Ectodermal cell (in vitro differentiated cells): ENCODE measurements around the gene PNMA8C.

Experiments
- H3K27ac ChIP-seq: 2 replicates; pipeline ENCODE4 v1.7.0; 2013; ENCODE audit warnings: mild to moderate bottlenecking, low read depth, low read length; ENCODE audit not compliant: insufficient read depth, poor library complexity, severe bottlenecking
- H3K27me3 ChIP-seq: 2 replicates; pipeline ENCODE4 v1.7.0; 2013; ENCODE audit warnings: mild to moderate bottlenecking, low read length; ENCODE audit not compliant: insufficient read depth, control insufficient read depth, poor library complexity, severe bottlenecking
- H3K36me3 ChIP-seq: one replicate; pipeline ENCODE4 v1.7.0; 2013; ENCODE audit warnings: low read length; ENCODE audit not compliant: control insufficient read depth, insufficient read depth
- H3K4me1 ChIP-seq: one replicate; pipeline ENCODE4 v1.7.0; 2013; ENCODE audit warnings: low read length; ENCODE audit not compliant: control insufficient read depth, insufficient read depth
- H3K4me3 ChIP-seq: 2 replicates; pipeline ENCODE4 v1.7.0; 2013; ENCODE audit warnings: low read depth, low read length, control low read depth; ENCODE audit not compliant: insufficient read depth
- H3K9me3 ChIP-seq: 2 replicates; pipeline ENCODE4 v1.7.0; 2013; ENCODE audit warnings: mild to moderate bottlenecking, low read length, moderate library complexity; ENCODE audit not compliant: control insufficient read depth
- WGBS, 2 experiments: methylation state at CpG; one replicate each; pipeline ENCODE4 v1.1.7; 2013; ENCODE audit warnings: missing lambda C conversion rate in 2 of 2; 5-methylcytosine and 5-hydroxymethylcytosine counted together

The PNMA8C gene

DNA sequence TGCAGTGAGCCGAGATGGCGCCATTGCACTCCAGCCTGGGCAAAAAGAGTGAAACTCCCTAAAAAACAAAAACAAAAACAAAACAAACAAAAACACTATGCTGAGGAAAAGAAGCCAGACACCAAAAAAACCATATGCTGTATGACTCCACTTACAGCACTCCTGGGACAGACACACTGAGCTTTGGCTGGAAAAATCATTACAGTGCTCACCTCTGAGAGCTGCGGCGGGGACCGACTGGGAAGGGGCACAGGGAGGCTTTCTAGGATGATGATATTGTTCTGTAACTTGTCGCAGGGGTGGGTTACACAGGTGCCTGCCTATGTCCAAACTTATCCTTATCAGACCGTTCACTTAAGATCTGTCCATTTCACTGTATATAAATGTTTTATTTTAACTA, 34.8 kb upstream of the PNMA8C start:
- no peak overlapping the region for H3K4me3 ChIP-seq
- no peaks in the 10 kb centered on the region for H3K9me3 ChIP-seq
- H3K4me1 ChIP-seq = no peaks in the 10 kb centered on the region
- H3K27me3 ChIP-seq = no peaks in the 10 kb centered on the region
- peaks cover 5% of the 10 kb centered on the region for H3K36me3 ChIP-seq
- no peak overlapping the region for H3K27ac ChIP-seq
- 94 to 95% methylated on average over 5 to 6 of the region's 7 CpGs for WGBS, 2 experiments

DNA sequence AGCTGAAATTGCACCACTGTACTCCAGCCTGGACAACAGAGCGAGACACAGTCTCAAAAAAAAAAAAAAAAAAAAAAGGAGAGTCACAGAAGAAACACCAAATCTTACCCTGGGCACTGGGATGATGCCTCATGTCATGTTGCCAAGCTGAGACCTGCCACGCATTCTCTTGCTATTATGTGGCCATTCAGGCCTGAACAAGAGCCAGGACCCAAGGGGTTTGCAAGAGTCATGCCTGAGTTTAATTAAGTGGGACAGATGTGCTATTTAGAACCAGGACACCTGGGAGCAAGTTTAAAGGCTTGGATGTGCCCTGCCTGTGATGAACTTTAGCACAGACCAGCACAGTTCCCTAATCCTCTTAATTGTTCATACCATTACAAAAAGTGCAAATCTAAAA, 32.8 kb upstream of the PNMA8C start:
- H3K4me3 ChIP-seq = no peak overlapping the region
- no peaks in the 10 kb centered on the region for H3K9me3 ChIP-seq
- H3K27ac ChIP-seq = no peak overlapping the region
- no peaks in the 10 kb centered on the region for H3K27me3 ChIP-seq
- WGBS, 2 experiments = 85 to 97% methylated on average over 2 of the region's 2 CpGs
- no peaks in the 10 kb centered on the region for H3K4me1 ChIP-seq
- H3K36me3 ChIP-seq = no peaks in the 10 kb centered on the region

DNA sequence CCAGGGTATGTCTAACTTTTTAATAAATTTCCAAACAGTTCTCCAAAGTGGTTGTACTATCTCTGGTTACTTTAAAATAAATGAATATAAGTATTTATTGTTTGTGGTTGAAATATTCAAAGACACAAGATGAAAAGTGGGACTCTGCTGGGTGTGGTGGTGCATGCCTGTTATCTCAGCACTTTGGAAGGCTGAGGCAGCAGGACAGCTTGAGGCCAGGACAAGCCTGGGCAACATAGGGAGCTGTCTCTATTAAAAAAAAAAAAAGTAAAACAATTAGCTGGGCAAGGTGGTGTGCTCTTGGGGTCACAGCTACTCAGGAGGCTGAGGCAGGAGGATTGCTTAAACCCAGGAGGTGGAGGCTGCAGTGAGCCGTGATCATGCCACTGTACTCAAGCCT, 32.2 kb upstream of the PNMA8C start:
- Histone ChIP-seq H3K27ac (no peak overlapping the region), H3K4me3 (no peak overlapping the region)
- WGBS, 2 experiments = 96 to 98% methylated on average over 1 of the region's 1 CpG

DNA sequence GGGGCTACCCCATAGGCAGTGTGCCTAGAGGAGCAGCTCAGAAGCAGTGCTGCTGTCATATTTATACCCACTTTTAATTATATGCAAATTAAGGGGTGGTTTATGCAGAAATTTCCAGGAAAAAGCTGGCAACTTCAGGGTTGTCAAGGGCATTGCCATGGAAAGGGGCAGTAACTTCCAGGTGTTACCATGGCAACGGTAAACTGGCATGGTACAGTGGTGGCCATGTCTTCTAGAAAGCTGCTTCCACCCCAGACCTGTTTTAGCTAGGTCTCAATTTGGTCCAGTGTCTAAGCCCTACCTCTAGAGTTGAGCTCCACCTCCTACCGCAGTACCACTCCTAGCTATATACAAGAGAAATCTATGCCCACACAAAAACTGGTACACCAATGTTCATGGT, 31.3 kb upstream of the PNMA8C start:
- Histone ChIP-seq H3K9me3 (no peaks in the 10 kb centered on the region), H3K4me1 (no peaks in the 10 kb centered on the region), H3K27ac (no peak overlapping the region), H3K4me3 (no peak overlapping the region), H3K27me3 (no peaks in the 10 kb centered on the region), H3K36me3 (no peaks in the 10 kb centered on the region)
- 93 to 96% methylated on average over 2 of the region's 2 CpGs for WGBS, 2 experiments

More for the DNA sequence above, 32.2 kb upstream of the PNMA8C start:
- no peaks in the 10 kb centered on the region for H3K4me1 ChIP-seq
- no peaks in the 10 kb centered on the region for H3K27me3 ChIP-seq
- H3K9me3 ChIP-seq = no peaks in the 10 kb centered on the region
- no peaks in the 10 kb centered on the region for H3K36me3 ChIP-seq

GRCh38 chr19:46456930-46457329, 28.2 kb upstream of the PNMA8C start:
- Histone ChIP-seq H3K4me3 (no peak overlapping the region), H3K27ac (no peak overlapping the region), H3K4me1 (no peaks in the 10 kb centered on the region), H3K9me3 (no peaks in the 10 kb centered on the region), H3K27me3 (no peaks in the 10 kb centered on the region), H3K36me3 (no peaks in the 10 kb centered on the region)
- 89 to 95% methylated on average over 5 of the region's 5 CpGs for WGBS, 2 experiments

DNA sequence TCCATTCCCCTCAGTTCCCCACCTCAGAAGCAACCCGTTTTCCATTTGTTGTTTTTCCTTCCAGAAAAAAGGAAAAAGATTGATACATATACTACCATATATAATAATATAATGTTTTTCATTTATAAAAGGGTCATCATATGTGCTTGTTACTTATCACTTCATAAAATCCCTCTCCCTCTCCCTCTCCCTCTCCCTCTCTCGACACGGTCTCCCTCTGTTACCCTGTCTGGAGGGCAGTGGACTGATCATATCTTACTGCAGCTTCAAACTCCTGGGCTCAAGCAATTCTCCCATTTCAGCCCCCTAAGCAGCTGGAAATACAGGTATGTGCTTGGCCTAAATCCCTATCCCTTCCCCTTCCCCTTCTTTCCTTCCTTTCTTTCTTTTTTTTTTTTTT, 25.5 kb upstream of the PNMA8C start:
- Histone ChIP-seq H3K36me3 (no peaks in the 10 kb centered on the region), H3K27me3 (no peaks in the 10 kb centered on the region), H3K9me3 (no peaks in the 10 kb centered on the region), H3K4me3 (no peak overlapping the region), H3K27ac (no peak overlapping the region), H3K4me1 (no peaks in the 10 kb centered on the region)
- WGBS, 2 experiments = 73 to 92% methylated on average over 2 to 3 of the region's 3 CpGs

DNA sequence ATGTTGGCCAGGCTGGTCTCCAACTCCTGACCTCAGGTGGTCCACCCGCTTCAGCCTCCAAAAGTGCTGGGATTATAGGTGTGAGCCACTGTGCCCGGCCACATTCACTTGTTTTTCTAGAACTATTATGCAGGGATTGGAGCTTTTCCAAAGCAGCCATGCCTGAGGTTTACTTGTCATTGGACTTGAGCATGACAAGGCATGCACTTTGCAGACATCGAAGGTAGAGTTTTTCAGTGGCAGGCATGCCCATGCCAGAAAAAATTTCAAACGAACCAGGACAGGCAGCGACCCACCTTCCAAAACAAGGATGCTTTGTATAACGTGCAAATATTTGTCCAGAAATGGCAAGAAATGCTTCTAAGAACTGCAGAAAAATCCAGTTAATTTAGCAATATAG, 24.9 kb upstream of the PNMA8C start:
- 93 to 94% methylated on average over 6 of the region's 6 CpGs for whole genome bisulfite sequencing, 2 experiments
- H3K4me1 ChIP-seq = no peaks in the 10 kb centered on the region

DNA sequence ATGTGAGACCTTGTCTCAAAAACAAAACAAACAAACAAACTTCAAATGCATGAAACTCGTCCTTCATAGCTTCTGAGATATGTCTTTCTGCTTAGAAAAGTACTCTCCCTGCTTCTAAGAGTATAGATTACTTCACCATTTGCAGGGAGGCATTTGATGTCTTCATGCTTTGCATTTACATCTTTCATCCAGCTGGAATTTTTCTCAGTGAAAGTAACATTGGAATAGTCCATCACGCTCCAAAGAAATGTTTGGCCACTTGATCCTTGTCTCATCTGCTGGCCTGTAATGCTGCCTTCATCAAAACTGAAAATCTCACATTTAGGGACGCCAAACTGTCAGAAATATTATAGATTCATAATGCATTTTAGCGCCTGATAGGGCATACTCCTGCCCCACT, 23.4 kb upstream of the PNMA8C start:
- Histone ChIP-seq H3K4me1 (no peaks in the 10 kb centered on the region), H3K27ac (no peak overlapping the region), H3K9me3 (no peaks in the 10 kb centered on the region), H3K4me3 (no peak overlapping the region), H3K36me3 (no peaks in the 10 kb centered on the region), H3K27me3 (no peaks in the 10 kb centered on the region)
- WGBS, 2 experiments = 59 to 63% methylated on average over 4 of the region's 4 CpGs

More for the DNA sequence above, 24.9 kb upstream of the PNMA8C start:
- no peaks in the 10 kb centered on the region for H3K9me3 ChIP-seq
- H3K27ac ChIP-seq = no peak overlapping the region
- no peaks in the 10 kb centered on the region for H3K36me3 ChIP-seq
- H3K4me3 ChIP-seq = no peak overlapping the region
- no peaks in the 10 kb centered on the region for H3K27me3 ChIP-seq

DNA sequence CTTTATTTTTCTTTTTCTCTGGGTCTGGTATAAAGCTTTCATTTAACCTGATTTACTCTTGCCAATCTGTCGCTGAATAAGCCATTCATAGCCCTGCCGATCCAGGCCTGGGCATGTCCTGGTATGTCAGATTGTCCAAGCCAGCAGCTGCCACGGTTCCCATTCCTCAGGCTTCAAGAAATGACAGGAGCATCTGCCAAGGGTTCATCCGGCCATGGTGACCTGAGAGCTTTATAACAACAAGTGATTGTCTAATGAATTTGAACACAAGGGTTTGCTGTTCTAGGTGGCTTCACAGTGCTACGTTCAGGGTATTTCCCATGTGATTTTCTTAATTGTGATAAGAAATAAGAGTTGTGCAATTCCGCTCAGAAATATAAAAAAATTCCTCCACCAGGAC, 22.6 kb upstream of the PNMA8C start:
- Histone ChIP-seq H3K4me1 (no peaks in the 10 kb centered on the region), H3K36me3 (no peaks in the 10 kb centered on the region), H3K27ac (no peak overlapping the region), H3K9me3 (no peaks in the 10 kb centered on the region), H3K4me3 (no peak overlapping the region), H3K27me3 (no peaks in the 10 kb centered on the region)
- 91 to 92% methylated on average over 5 to 6 of the region's 6 CpGs for WGBS, 2 experiments

- Histone ChIP-seq H3K4me1 (no peaks in the 10 kb centered on the region), H3K27me3 (no peaks in the 10 kb centered on the region), H3K27ac (no peak overlapping the region), H3K4me3 (no peak overlapping the region), H3K36me3 (no peaks in the 10 kb centered on the region), H3K9me3 (no peaks in the 10 kb centered on the region)
- WGBS, 2 experiments = 83 to 85% methylated on average over 3 to 5 of the region's 5 CpGs
Observed at GRCh38 chr19:46450737-46451136, 22.0 kb upstream of the PNMA8C start.

DNA sequence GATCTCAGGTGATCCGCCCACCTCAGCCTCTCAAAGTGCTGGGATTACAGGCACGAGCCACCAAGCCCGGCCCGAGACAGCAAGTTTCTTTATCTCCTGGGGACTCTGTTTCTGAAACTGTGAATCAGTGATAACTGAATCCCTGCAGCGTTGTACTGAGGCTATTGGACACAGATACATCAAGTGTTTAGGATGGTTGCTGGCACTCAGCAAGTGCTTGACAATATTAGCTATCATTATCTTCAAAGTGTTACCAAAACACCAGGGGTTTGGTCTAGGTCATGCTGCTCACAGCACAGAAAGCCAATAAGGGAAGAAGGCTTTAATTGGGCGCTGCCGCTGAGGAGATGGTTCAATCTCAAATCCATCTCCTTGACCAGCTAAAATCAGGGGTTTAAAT, 20.5 kb upstream of the PNMA8C start:
- no peaks in the 10 kb centered on the region for H3K4me1 ChIP-seq
- 66 to 69% methylated on average over 7 of the region's 7 CpGs for WGBS, 2 experiments
- no peaks in the 10 kb centered on the region for H3K27me3 ChIP-seq
- no peaks in the 10 kb centered on the region for H3K9me3 ChIP-seq
- H3K36me3 ChIP-seq = no peaks in the 10 kb centered on the region
- no peak overlapping the region for H3K4me3 ChIP-seq
- no peak overlapping the region for H3K27ac ChIP-seq
